Gastroesophageal sphincter (tissue), 3 donors: Measurements from ENCODE around the gene TUBA3D.

Source experiments
- CTCF ChIP-seq, 4 experiments: fragments of 200-600 bp in 2 of 4; fragments of 450-650 bp in 2 of 4; sonication (generic) in 1 of 4; IDR thresholded peaks; one replicate each; pipeline ENCODE4 v1.5.1; 2017 to 2019; ENCODE audit warnings: antibody characterized with exemption in 4 of 4, mild to moderate bottlenecking in 2 of 4, moderate library complexity in 2 of 4
- POLR2AphosphoS5 ChIP-seq: sonication (generic); formaldehyde crosslinking; IDR thresholded peaks from one replicate; pipeline ENCODE4 v1.6.1; 2017; ENCODE audit warnings: antibody characterized with exemption

GRCh38 chr2:131488306-131489205 is 12.6 kb downstream of the TUBA3D start:
- TF ChIP-seq POLR2AphosphoS5 (no peak), CTCF (IDR thresholded peaks at IDR 0.05) (no peak)
